Endodermal cell (in vitro differentiated cells): ENCODE measurements around the gene SLC9A8. TPM values are rescaled to one million over a fixed set of nuclear protein-coding genes. Genes with fewer than 3 reads are reported as not detected.
A peak's percentile ranks its signal among the peaks of the same experiment; 100 is the strongest.

ENCODE experiments used
- DNase-seq: peaks from one replicate; pipeline ENCODE4 v3.0.0-alpha.2; 2017
- H3K27ac ChIP-seq: 2 replicates; pipeline ENCODE4 v1.5.1; 2013; ENCODE audit warnings: mild to moderate bottlenecking, low read depth, low read length, moderate library complexity
- H3K27me3 ChIP-seq: 2 replicates; pipeline ENCODE4 v1.6.1; 2013; ENCODE audit warnings: mild to moderate bottlenecking, low read length, moderate library complexity; ENCODE audit not compliant: insufficient read depth, control insufficient read depth, poor library complexity, severe bottlenecking
- H3K36me3 ChIP-seq: 2 replicates; pipeline ENCODE4 v1.7.0; 2013; ENCODE audit warnings: mild to moderate bottlenecking, low read length, moderate library complexity; ENCODE audit not compliant: control insufficient read depth, insufficient read depth
- H3K4me1 ChIP-seq: one replicate; pipeline ENCODE4 v1.7.0; 2013; ENCODE audit warnings: low read length; ENCODE audit not compliant: control insufficient read depth, insufficient read depth
- H3K4me3 ChIP-seq: 2 replicates; pipeline ENCODE4 v1.5.1; 2013; ENCODE audit warnings: mild to moderate bottlenecking, low read length, moderate library complexity
- H3K9ac ChIP-seq: 2 replicates; pipeline ENCODE4 v1.6.1; 2013; ENCODE audit warnings: mild to moderate bottlenecking, low read length, moderate library complexity; ENCODE audit not compliant: poor library complexity, severe bottlenecking; ENCODE audit errors: extremely low read depth
- H3K9me3 ChIP-seq: 2 replicates; pipeline ENCODE4 v1.6.1; 2013; ENCODE audit warnings: mild to moderate bottlenecking, low read length, moderate library complexity; ENCODE audit not compliant: control insufficient read depth
- H3K27ac Mint-ChIP-seq: 2 replicates; pipeline ENCODE4 v1.8.0; 2020; ENCODE audit warnings: mixed read lengths
- H3K27me3 Mint-ChIP-seq: 2 replicates; pipeline ENCODE4 v1.8.0; 2021; ENCODE audit warnings: mild to moderate bottlenecking, mixed read lengths; ENCODE audit not compliant: insufficient read depth
- H3K36me3 Mint-ChIP-seq: 2 replicates; pipeline ENCODE4 v1.8.0; 2020; ENCODE audit warnings: low read depth, mixed read lengths
- H3K4me1 Mint-ChIP-seq: 2 replicates; pipeline ENCODE4 v1.8.0; 2020; ENCODE audit warnings: mixed read lengths
- H3K4me3 Mint-ChIP-seq: 2 replicates; pipeline ENCODE4 v1.8.0; 2020; ENCODE audit warnings: mild to moderate bottlenecking, moderate library complexity, mixed read lengths
- H3K9me3 Mint-ChIP-seq: 2 replicates; pipeline ENCODE4 v1.8.0; 2020; ENCODE audit warnings: mild to moderate bottlenecking, mixed read lengths
- WGBS, 2 experiments: methylation state at CpG; one replicate each; pipeline versions ENCODE4 v1.1.5 to v1.1.7; 2013; ENCODE audit warnings: missing lambda C conversion rate in 2 of 2, mixed read lengths in 1 of 2; ENCODE audit not compliant: insufficient coverage in 1 of 2, insufficient read length in 1 of 2; 5-methylcytosine and 5-hydroxymethylcytosine counted together
- total RNA-seq, 2 donors: library from RNA; stranded (reverse); fragmentation: NEBNext Ultra II Directional in 1 of 2; extraction: Animal tissue kit (Norgen Biotek cat#: 25700) in 1 of 2; gene quantifications; 2 replicates in 1 of 2; 3 replicates in 1 of 2; pipeline ENCODE4 v1.2.1, GENCODE V29; 2021
- TF ChIP-seq, protein P1 (sequence below): fragments of 200-600 bp; sonication (generic); conservative IDR thresholded peaks from 2 replicates; pipeline ENCODE4 v1.5.0; 2021; ENCODE audit warnings: antibody characterized with exemption, mild to moderate bottlenecking

The SLC9A8 gene
- total RNA-seq, 2 donors from 2014 or later: 8.6 to 10.3 TPM

DNA sequence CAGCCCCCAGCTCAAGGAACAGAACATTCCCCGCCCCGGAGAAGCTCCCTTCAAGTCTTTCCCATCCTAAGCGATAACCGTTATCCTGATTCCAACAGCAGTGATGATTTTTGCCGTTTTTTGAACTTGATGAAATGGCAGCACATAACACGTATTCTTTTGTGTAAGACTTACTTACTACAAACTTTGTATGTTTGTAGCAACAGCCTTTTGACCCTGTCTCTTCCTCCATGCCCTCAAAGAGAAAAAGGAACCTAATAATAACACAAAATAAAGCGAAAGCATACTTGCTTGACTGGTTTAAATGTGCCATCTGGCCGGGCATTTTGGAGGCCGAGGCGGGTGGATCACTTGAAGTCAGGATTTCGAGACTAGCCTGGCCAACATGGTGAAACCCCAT lies 26.4 kb upstream of the SLC9A8 start:
- H3K27ac Mint-ChIP-seq: peak overlapping the region; percentile 17
- H3K4me1 Mint-ChIP-seq: peaks cover 14% of the 10 kb centered on the region
- 91 to 93% methylated on average over 7 to 11 of the region's 11 CpGs for WGBS, 2 experiments

DNA sequence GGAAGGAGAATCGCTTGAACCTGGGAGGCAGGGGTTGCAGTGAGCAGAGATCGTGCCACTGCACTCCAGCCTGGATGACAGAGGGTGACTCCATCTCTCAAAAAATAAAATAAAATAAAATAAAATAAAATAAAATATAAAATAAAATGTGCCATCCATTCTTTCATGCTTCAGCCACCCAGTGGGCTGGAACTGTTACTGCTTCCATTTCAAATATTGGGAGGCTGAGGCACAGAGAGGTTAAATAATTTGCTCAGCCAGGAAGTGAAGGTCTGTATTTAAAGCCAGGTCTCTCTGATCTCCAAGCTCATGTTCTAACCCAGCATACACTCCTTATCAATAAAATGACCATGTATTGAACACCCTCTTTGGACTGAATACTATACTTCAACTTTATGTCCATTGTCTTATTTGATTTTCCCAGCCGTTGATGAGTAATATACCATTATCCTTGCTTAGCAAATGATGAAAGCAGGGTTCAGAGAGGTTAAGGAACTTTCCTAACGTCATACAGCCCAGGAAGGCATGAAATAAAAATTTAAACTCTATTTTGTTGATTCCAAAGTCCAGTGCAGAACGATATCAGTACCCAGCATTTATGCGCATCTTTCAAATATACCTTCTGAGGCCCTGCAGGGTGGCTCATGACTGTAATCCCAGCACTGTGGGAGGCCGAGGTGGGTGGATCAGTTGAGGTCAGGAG lies 25.8 kb upstream of the SLC9A8 start:
- no peak overlapping the region for H3K4me3 ChIP-seq
- Mint-ChIP-seq H3K27me3 (no peaks in the 10 kb centered on the region), H3K4me3 (no peak overlapping the region), H3K27ac (no peak overlapping the region), H3K9me3 (no peaks in the 10 kb centered on the region), H3K36me3 (no peaks in the 10 kb centered on the region), H3K4me1 (peaks cover 14% of the 10 kb centered on the region)
- TF ChIP-seq, protein P1, sequence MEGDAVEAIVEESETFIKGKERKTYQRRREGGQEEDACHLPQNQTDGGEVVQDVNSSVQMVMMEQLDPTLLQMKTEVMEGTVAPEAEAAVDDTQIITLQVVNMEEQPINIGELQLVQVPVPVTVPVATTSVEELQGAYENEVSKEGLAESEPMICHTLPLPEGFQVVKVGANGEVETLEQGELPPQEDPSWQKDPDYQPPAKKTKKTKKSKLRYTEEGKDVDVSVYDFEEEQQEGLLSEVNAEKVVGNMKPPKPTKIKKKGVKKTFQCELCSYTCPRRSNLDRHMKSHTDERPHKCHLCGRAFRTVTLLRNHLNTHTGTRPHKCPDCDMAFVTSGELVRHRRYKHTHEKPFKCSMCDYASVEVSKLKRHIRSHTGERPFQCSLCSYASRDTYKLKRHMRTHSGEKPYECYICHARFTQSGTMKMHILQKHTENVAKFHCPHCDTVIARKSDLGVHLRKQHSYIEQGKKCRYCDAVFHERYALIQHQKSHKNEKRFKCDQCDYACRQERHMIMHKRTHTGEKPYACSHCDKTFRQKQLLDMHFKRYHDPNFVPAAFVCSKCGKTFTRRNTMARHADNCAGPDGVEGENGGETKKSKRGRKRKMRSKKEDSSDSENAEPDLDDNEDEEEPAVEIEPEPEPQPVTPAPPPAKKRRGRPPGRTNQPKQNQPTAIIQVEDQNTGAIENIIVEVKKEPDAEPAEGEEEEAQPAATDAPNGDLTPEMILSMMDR: peak; percentile 66
- no peaks in the 10 kb centered on the region for H3K27me3 ChIP-seq
- H3K4me1 ChIP-seq: no peaks in the 10 kb centered on the region
- H3K36me3 ChIP-seq: no peaks in the 10 kb centered on the region
- H3K9me3 ChIP-seq: no peaks in the 10 kb centered on the region
- 88 to 95% methylated on average over 5 to 7 of the region's 7 CpGs for WGBS, 2 experiments
- H3K9ac ChIP-seq: no peak overlapping the region
- no peak for DNase-seq
- no peak overlapping the region for H3K27ac ChIP-seq

More for the DNA sequence above, 26.4 kb upstream of the SLC9A8 start:
- no peaks in the 10 kb centered on the region for H3K9me3 Mint-ChIP-seq
- H3K36me3 ChIP-seq: no peaks in the 10 kb centered on the region
- no peaks in the 10 kb centered on the region for H3K36me3 Mint-ChIP-seq
- no peaks in the 10 kb centered on the region for H3K4me1 ChIP-seq
- H3K9ac ChIP-seq: no peak overlapping the region
- no peak overlapping the region for H3K4me3 ChIP-seq
- no peaks in the 10 kb centered on the region for H3K27me3 Mint-ChIP-seq
- no peaks in the 10 kb centered on the region for H3K27me3 ChIP-seq
- TF ChIP-seq, protein P1: no peak
- no peak overlapping the region for H3K27ac ChIP-seq
- no peak for DNase-seq
- no peak overlapping the region for H3K4me3 Mint-ChIP-seq
- no peaks in the 10 kb centered on the region for H3K9me3 ChIP-seq

DNA sequence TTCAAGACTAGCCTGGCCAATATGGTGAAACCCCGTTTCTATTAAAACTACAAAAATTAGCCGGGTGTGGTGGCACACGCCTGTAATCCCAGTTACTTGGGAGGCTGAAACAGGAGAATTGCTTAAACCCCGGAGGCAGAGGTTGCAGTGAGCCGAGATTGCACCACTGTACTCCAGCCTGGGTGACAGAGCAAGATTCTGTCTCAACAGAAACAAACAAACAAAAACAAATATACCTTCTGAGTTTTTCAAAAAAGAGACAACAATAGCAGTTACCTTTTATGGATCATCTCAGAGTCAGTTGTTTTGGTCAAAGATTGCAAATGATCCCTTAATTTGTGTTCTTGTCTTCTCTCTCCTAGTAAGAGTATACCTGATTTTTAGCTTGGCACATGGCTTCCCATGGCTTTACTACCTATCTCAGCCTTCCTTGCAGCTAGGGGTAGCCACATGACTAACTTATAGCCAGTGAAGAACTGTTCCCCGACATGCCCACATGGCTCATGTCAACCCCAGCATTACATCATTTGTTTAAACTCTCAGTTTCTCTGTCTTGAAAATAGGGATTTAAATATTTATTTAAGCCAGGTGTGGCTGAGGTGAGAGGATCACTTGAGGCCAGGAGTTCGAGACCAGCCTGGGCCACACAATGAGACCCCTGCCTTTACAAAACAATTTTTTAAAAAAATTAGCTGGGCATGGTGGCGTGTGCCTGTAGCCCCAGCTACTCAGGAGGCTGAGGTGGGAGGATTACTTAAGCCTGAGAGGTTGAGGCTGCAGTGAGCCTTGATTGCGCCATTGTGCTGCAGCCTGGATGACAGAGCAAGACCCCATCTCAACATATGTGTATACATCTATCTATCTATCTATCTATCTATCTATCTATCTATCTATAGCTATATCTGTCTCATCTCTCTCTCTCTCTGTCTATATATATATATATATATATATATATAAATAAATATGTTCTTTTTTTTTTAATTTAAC lies 25.0 kb upstream of the SLC9A8 start:
- 95 to 97% methylated on average over 5 to 9 of the region's 9 CpGs for WGBS, 2 experiments
- no peaks in the 10 kb centered on the region for H3K27me3 ChIP-seq
- H3K36me3 Mint-ChIP-seq: no peaks in the 10 kb centered on the region
- no peaks in the 10 kb centered on the region for H3K9me3 ChIP-seq
- H3K4me1 Mint-ChIP-seq: peaks cover 14% of the 10 kb centered on the region
- no peaks in the 10 kb centered on the region for H3K36me3 ChIP-seq
- no peak overlapping the region for H3K27ac Mint-ChIP-seq
- TF ChIP-seq, protein P1: no peak
- no peak overlapping the region for H3K4me3 ChIP-seq
- no peak overlapping the region for H3K4me3 Mint-ChIP-seq
- H3K9ac ChIP-seq: no peak overlapping the region
- no peaks in the 10 kb centered on the region for H3K4me1 ChIP-seq
- no peak overlapping the region for H3K27ac ChIP-seq
- DNase-seq: no peak
- H3K27me3 Mint-ChIP-seq: no peaks in the 10 kb centered on the region
- H3K9me3 Mint-ChIP-seq: no peaks in the 10 kb centered on the region
